Endothelial cell of umbilical vein (primary cell): ENCODE data around the gene TMPRSS13. TPM values are rescaled to one million over a fixed set of nuclear protein-coding genes. Genes with fewer than 3 reads are reported as not detected.

Source experiments
- BruUV-seq: library from RNA; stranded (reverse); fragments of 400-500 nt; replicated peaks from 2 replicates; lab custom pipeline; 2021; lab: Mats Ljungman, UMichigan
- CTCF ChIA-PET: fragments of 300-600, 350-600 bp; sonication (Branson Sonifier 250); formaldehyde crosslinking; loops from one replicate; lab custom pipeline; 2021; ENCODE audit warnings: antibody characterized with exemption, inconsistent platforms; lab: Charles Lee
- POLR2A ChIA-PET: fragments of 300-600, 350-600 bp; sonication (Branson Sonifier 250); formaldehyde crosslinking; loops from one replicate; lab custom pipeline; 2021; ENCODE audit warnings: antibody characterized with exemption, inconsistent platforms; lab: Charles Lee
- DNase-seq: peaks from one replicate; pipeline ENCODE4 v3.0.0-alpha.2; 2011; ENCODE audit warnings: low read depth, low spot score
- FAIRE-seq: peaks from 2 replicates; lab custom pipeline; 2011; peaks lifted over from hg19 to GRCh38; lab: Jason Lieb, UNC
- H2AFZ ChIP-seq: 2 replicates; pipeline ENCODE4 v1.6.0; 2012; ENCODE audit warnings: low read depth, low read length, control low read depth, inconsistent platforms
- H3K27ac ChIP-seq: 2 replicates; pipeline ENCODE4 v1.5.1; 2011; ENCODE audit warnings: low read depth, mild to moderate bottlenecking, control low read depth, low read length, moderate library complexity; ENCODE audit not compliant: insufficient read depth
- H3K27me3 ChIP-seq, 2 experiments: 2 replicates each; pipeline versions ENCODE4 v1.6.0 to v1.6.1; 2011; ENCODE audit warnings: low read length in 2 of 2, mixed read lengths in 1 of 2; ENCODE audit not compliant: control insufficient read depth in 2 of 2, insufficient read depth in 2 of 2
- H3K36me3 ChIP-seq, 2 experiments: 2 replicates in 1 of 2; 3 replicates in 1 of 2; pipeline ENCODE4 v1.5.1; 2011; ENCODE audit warnings: low read length in 2 of 2, mild to moderate bottlenecking in 1 of 2, moderate library complexity in 1 of 2; ENCODE audit not compliant: control insufficient read depth in 2 of 2, insufficient read depth in 2 of 2; ENCODE audit errors: extremely low read depth in 1 of 2
- H3K4me1 ChIP-seq: 3 replicates; pipeline ENCODE4 v1.5.1; 2011; ENCODE audit warnings: mild to moderate bottlenecking, low read length; ENCODE audit not compliant: control insufficient read depth, insufficient read depth; ENCODE audit errors: extremely low read depth
- H3K4me2 ChIP-seq: 2 replicates; pipeline ENCODE4 v1.6.1; 2011; ENCODE audit warnings: low read length, control low read depth, mixed read lengths; ENCODE audit not compliant: insufficient read depth
- H3K4me3 ChIP-seq, 3 experiments: fragments of 200-600 bp in 1 of 3; sonication (generic), shearing (Covaris generic) in 1 of 3; replicated peaks in 1 of 3; 2 replicates each; pipeline ENCODE4 v1.5.1; 2011 to 2016; ENCODE audit warnings: control low read depth in 3 of 3, low read length in 3 of 3, mild to moderate bottlenecking in 2 of 3, inconsistent platforms in 1 of 3, low read depth in 1 of 3, moderate library complexity in 1 of 3; ENCODE audit not compliant: insufficient read depth in 1 of 3
- H3K79me2 ChIP-seq: 2 replicates; pipeline ENCODE4 v1.6.0; 2012; ENCODE audit warnings: low read length, inconsistent platforms; ENCODE audit not compliant: control insufficient read depth, insufficient read depth
- H3K9ac ChIP-seq: replicated peaks from 2 replicates; pipeline ENCODE3; 2011; ENCODE audit warnings: low read length, control low read depth; ENCODE audit not compliant: insufficient read depth; ENCODE audit errors: extremely low read depth
- H3K9me1 ChIP-seq: replicated peaks from 3 replicates; pipeline ENCODE4 v1.6.0; 2011; ENCODE audit warnings: mild to moderate bottlenecking, low read length; ENCODE audit not compliant: control insufficient read depth, insufficient read depth; ENCODE audit errors: extremely low read depth
- H3K9me3 ChIP-seq: replicated peaks from 2 replicates; pipeline ENCODE4 v1.5.1; 2012; ENCODE audit warnings: low read length, inconsistent platforms; ENCODE audit not compliant: control insufficient read depth, insufficient read depth
- H4K20me1 ChIP-seq: replicated peaks from 2 replicates; pipeline ENCODE3; 2011; ENCODE audit warnings: mild to moderate bottlenecking, low read length; ENCODE audit not compliant: control insufficient read depth, insufficient read depth; ENCODE audit errors: extremely low read depth
- EZH2 ChIP-seq: IDR thresholded peaks from 2 replicates; pipeline ENCODE4 v1.6.1; 2012; ENCODE audit warnings: borderline replicate concordance, low read depth, mild to moderate bottlenecking, moderate library complexity, low read length, inconsistent platforms; ENCODE audit not compliant: severe bottlenecking
- FOS ChIP-seq: IDR thresholded peaks from 2 replicates; pipeline ENCODE4 v1.6.1; 2011; ENCODE audit warnings: mild to moderate bottlenecking, low read length, moderate library complexity, borderline replicate concordance; ENCODE audit not compliant: insufficient read depth
- GATA2 ChIP-seq: IDR thresholded peaks from 2 replicates; pipeline ENCODE4 v1.7.0; 2011; ENCODE audit warnings: low read depth, mild to moderate bottlenecking, moderate library complexity, mixed read lengths, low read length; ENCODE audit not compliant: insufficient read length, insufficient read depth
- JUN ChIP-seq: IDR thresholded peaks from 2 replicates; pipeline ENCODE4 v1.6.1; 2011; ENCODE audit warnings: borderline replicate concordance, low read depth; ENCODE audit not compliant: insufficient read length, insufficient read depth
- MAX ChIP-seq: IDR thresholded peaks from 2 replicates; pipeline ENCODE4 v1.6.1; 2011; ENCODE audit not compliant: insufficient read depth, insufficient read length
- MYC ChIP-seq: IDR thresholded peaks from one replicate; pipeline ENCODE4 v1.6.1; 2011; ENCODE audit warnings: mild to moderate bottlenecking, low read depth, low read length
- POLR2A ChIP-seq: IDR thresholded peaks from 2 replicates; pipeline ENCODE4 v1.6.1; 2012; ENCODE audit warnings: low read depth, mild to moderate bottlenecking, control low read depth, low read length
- POLR2AphosphoS5 ChIP-seq: IDR thresholded peaks from 2 replicates; pipeline ENCODE4 v1.6.1; 2012; ENCODE audit warnings: low read depth, mild to moderate bottlenecking, control low read depth, low read length, moderate library complexity; ENCODE audit not compliant: insufficient read depth
- dilution Hi-C: fragments of 300-500 bp; cut with MboI; formaldehyde crosslinking; loops from one replicate; pipeline ENCODE4 v1.15.0; 2019; ENCODE audit warnings: low sequenced_read_pairs; ENCODE audit not compliant: extremely low pct_ligation_motif_present
- intact Hi-C: fragments of 100-400 bp; cut with micrococcal nuclease; formaldehyde crosslinking; loops from one replicate; pipeline ENCODE4 v1.10.0; 2022
- polyA plus RNA-seq, 4 experiments: library from polyadenylated mRNA; depleted of rRNA in 3 of 4; stranded (reverse) in 3 of 4; unstranded in 1 of 4; fragments of >200 nt; gene quantifications; 2 replicates each; pipeline versions ENCODE4 v1.2.1 to v1.2.3, GENCODE V29; 2011 to 2012; ENCODE audit warnings: missing spikeins in 1 of 4
- total RNA-seq: library from RNA; stranded (reverse); gene quantifications from 2 replicates; pipeline ENCODE4 v1.2.3, GENCODE V29; 2021
- TF ChIP-seq, protein P1 (sequence below), 2 donors: IDR thresholded peaks; 1 replicate in 1 of 2; 2 replicates in 1 of 2; pipeline ENCODE4 v1.5.1; 2011; ENCODE audit warnings: low read length in 2 of 2, mild to moderate bottlenecking in 2 of 2, moderate library complexity in 2 of 2, control low read depth in 1 of 2, inconsistent platforms in 1 of 2, low read depth in 1 of 2; ENCODE audit not compliant: insufficient read depth in 1 of 2; ENCODE audit errors: extremely low read depth in 1 of 2

TMPRSS13 gene
- total and polyA plus RNA-seq, 2 donors (not counting 3 experiments of a cell fraction or from before 2014, with no cell fraction given), result 0.22 to 0.46 TPM

- dilution Hi-C loops (no loop called here), intact Hi-C loops (no loop called here)
- Histone ChIP-seq H3K79me2 (no peaks in the 10 kb centered on the region), H3K27me3 (no peaks in the 10 kb centered on the region), H3K9me1 (no peaks in the 10 kb centered on the region), H3K9ac (no peak overlapping the region), H3K4me2 (no peak overlapping the region), H3K4me3 (no peak overlapping the region), H2AFZ (no peak overlapping the region), H3K9me3 (no peaks in the 10 kb centered on the region), H3K27ac (no peak overlapping the region), H3K4me1 (peaks cover 5% of the 10 kb centered on the region), H3K36me3 (no peaks in the 10 kb centered on the region), H4K20me1 (no peaks in the 10 kb centered on the region)
- TF ChIP-seq, protein P1, sequence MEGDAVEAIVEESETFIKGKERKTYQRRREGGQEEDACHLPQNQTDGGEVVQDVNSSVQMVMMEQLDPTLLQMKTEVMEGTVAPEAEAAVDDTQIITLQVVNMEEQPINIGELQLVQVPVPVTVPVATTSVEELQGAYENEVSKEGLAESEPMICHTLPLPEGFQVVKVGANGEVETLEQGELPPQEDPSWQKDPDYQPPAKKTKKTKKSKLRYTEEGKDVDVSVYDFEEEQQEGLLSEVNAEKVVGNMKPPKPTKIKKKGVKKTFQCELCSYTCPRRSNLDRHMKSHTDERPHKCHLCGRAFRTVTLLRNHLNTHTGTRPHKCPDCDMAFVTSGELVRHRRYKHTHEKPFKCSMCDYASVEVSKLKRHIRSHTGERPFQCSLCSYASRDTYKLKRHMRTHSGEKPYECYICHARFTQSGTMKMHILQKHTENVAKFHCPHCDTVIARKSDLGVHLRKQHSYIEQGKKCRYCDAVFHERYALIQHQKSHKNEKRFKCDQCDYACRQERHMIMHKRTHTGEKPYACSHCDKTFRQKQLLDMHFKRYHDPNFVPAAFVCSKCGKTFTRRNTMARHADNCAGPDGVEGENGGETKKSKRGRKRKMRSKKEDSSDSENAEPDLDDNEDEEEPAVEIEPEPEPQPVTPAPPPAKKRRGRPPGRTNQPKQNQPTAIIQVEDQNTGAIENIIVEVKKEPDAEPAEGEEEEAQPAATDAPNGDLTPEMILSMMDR (IDR thresholded peaks at IDR 0.05; ENCODE audit: extremely low read depth in 1 of 2, insufficient read depth in 1 of 2, low read depth in 1 of 2, low read length in 2 of 2), result no peak
- TF ChIP-seq MAX, result no peak
- no peak for TF ChIP-seq JUN
- TF ChIP-seq POLR2AphosphoS5, result no peak
- TF ChIP-seq POLR2A, result no peak
- TF ChIP-seq GATA2, result no peak
- TF ChIP-seq MYC, result no peak
- TF ChIP-seq FOS, result no peak
- TF ChIP-seq EZH2, result no peak
- ChIA-PET POLR2A (no interaction called here), CTCF (interaction anchor here (2.1 kb wide), 1 partner anchor 36 kb away, joined by 6 read pairs; no protein-coding TSS in a partner anchor)
- DNase-seq (no peak), FAIRE-seq (no peak)
- BruUV-seq, result no TSS peak
Observed at GRCh38 chr11:117910525-117910924, 18.7 kb downstream of the TMPRSS13 start.
